HepG2 (cell line): ENCODE measurements around the gene FBLL1. TPM values are rescaled to one million over a fixed set of nuclear protein-coding genes. Genes with fewer than 3 reads are reported as not detected.

Experiments used
- AGO1 ChIP-seq: fragments of 200-400 bp; formaldehyde crosslinking; IDR thresholded peaks from 2 replicates; pipeline ENCODE4 v1.6.1; 2017; ENCODE audit warnings: mild to moderate bottlenecking, low read depth, low read length, moderate library complexity; ENCODE audit not compliant: poor library complexity, severe bottlenecking
- HNF4G ChIP-seq, 2 experiments: sonication (generic) in 1 of 2; formaldehyde crosslinking in 1 of 2; IDR thresholded peaks; 2 replicates each; pipeline versions ENCODE4 v1.4.0 to v1.6.1; 2011 to 2020; ENCODE audit warnings: borderline replicate concordance in 2 of 2, low read depth in 2 of 2, mild to moderate bottlenecking in 2 of 2, low read length in 1 of 2, missing genetic modification reagents in 1 of 2, moderate library complexity in 1 of 2
- MAF1 ChIP-seq: sonication (generic); formaldehyde crosslinking; IDR thresholded peaks from 2 replicates; pipeline ENCODE4 v1.5.0; 2020; ENCODE audit warnings: missing genetic modification reagents, borderline replicate concordance
- NCOA1 ChIP-seq: sonication (generic); formaldehyde crosslinking; IDR thresholded peaks from 2 replicates; pipeline ENCODE4 v1.9.0; 2021; ENCODE audit warnings: missing genetic modification reagents
- PAXIP1 ChIP-seq: sonication (generic); formaldehyde crosslinking; conservative IDR thresholded peaks from 2 replicates; pipeline ENCODE4 v1.4.0; 2020; ENCODE audit warnings: mild to moderate bottlenecking, missing genetic modification reagents, moderate library complexity
- PRDM10 ChIP-seq: sonication (generic); formaldehyde crosslinking; IDR thresholded peaks from 2 replicates; pipeline ENCODE4 v1.4.0; 2020; ENCODE audit warnings: low read depth, missing genetic modification reagents
- SMAD9 ChIP-seq: sonication (generic); formaldehyde crosslinking; IDR thresholded peaks from 2 replicates; pipeline ENCODE4 v1.5.1; 2020; ENCODE audit warnings: mild to moderate bottlenecking, missing genetic modification reagents
- ZBTB26 ChIP-seq: IDR thresholded peaks from 2 replicates; pipeline ENCODE4 v1.6.1; 2016; ENCODE audit warnings: missing compliant biosample characterization, missing genetic modification reagents, borderline replicate concordance
- ZNF225 ChIP-seq: sonication (generic); formaldehyde crosslinking; IDR thresholded peaks from 2 replicates; pipeline ENCODE4 v1.4.0; 2020; ENCODE audit warnings: mild to moderate bottlenecking, missing genetic modification reagents
- ZNF280B ChIP-seq: sonication (generic); formaldehyde crosslinking; IDR thresholded peaks from 2 replicates; pipeline ENCODE4 v1.5.0; 2020; ENCODE audit warnings: missing genetic modification reagents, mild to moderate bottlenecking, borderline replicate concordance
- ZNF343 ChIP-seq: sonication (generic); formaldehyde crosslinking; IDR thresholded peaks from 2 replicates; pipeline ENCODE4 v1.4.0; 2020; ENCODE audit warnings: mild to moderate bottlenecking, missing genetic modification reagents
- ZNF460 ChIP-seq: sonication (generic); formaldehyde crosslinking; IDR thresholded peaks from 2 replicates; pipeline ENCODE4 v1.5.1; 2020; ENCODE audit warnings: missing genetic modification reagents, mild to moderate bottlenecking, borderline replicate concordance
- ZNF549 ChIP-seq: sonication (generic); formaldehyde crosslinking; IDR thresholded peaks from 2 replicates; pipeline ENCODE4 v1.5.0; 2020; ENCODE audit warnings: missing genetic modification reagents
- ZNF562 ChIP-seq: sonication (generic); formaldehyde crosslinking; IDR thresholded peaks from 2 replicates; pipeline ENCODE4 v1.8.0; 2022; ENCODE audit warnings: missing genetic modification reagents, borderline replicate concordance
- ZNF720 ChIP-seq: sonication (generic); formaldehyde crosslinking; IDR thresholded peaks from 2 replicates; pipeline ENCODE4 v1.4.0; 2020; ENCODE audit warnings: missing genetic modification reagents
- polyA plus RNA-seq, 8 experiments: library from polyadenylated mRNA; depleted of rRNA in 3 of 8; stranded (reverse) in 7 of 8; unstranded in 1 of 8; fragments of >200 nt; fragmentation: Illumina TruSeq in 4 of 8; extraction: Trizol in 4 of 8; gene quantifications; 2 replicates each; pipeline versions ENCODE4 v1.2.1 to v1.2.3, GENCODE V29; 2011 to 2016; ENCODE audit warnings: low read depth in 4 of 8, missing spikeins in 1 of 8, mixed read lengths in 1 of 8; ENCODE audit not compliant: insufficient read depth in 1 of 8
- total RNA-seq, 5 experiments: library from RNA; depleted of rRNA; stranded (reverse); fragments of >200 nt; fragmentation: Illumina TruSeq; extraction: Trizol; gene quantifications; 2 replicates each; pipeline ENCODE4 v1.2.3, GENCODE V29; 2016; ENCODE audit warnings: low read depth in 1 of 5

The FBLL1 gene
- total and polyA plus RNA-seq, 2 of the 13 experiments (the other 11 are each of a cell fraction or from before 2014, with no cell fraction given) = 0.17 to 0.18 TPM

- no peak for TF ChIP-seq ZNF280B (CRISPR knock-in tag)
- TF ChIP-seq SMAD9 (CRISPR knock-in tag) = no peak
- TF ChIP-seq ZNF549 (CRISPR knock-in tag) = no peak
- TF ChIP-seq PAXIP1 (CRISPR knock-in tag) = peak; percentile 76
- peak; percentile 75; the same call in 1 of the 2 replicates for TF ChIP-seq ZBTB26
- peak; percentile 70; the same call in 1 of the 2 replicates for TF ChIP-seq PRDM10 (CRISPR knock-in tag)
- TF ChIP-seq NCOA1 (CRISPR knock-in tag) = no peak
- peak; percentile 13; the same call in 1 of the 2 replicates for TF ChIP-seq MAF1
- no peak for TF ChIP-seq AGO1
- TF ChIP-seq ZNF460 (CRISPR knock-in tag) = no peak
- TF ChIP-seq HNF4G (IDR thresholded peaks at IDR 0.05; ENCODE audit: borderline replicate concordance, low read depth, low read length) = no peak
- no peak for TF ChIP-seq HNF4G (CRISPR knock-in tag; IDR thresholded peaks at IDR 0.05; ENCODE audit: borderline replicate concordance, low read depth)
- TF ChIP-seq ZNF343 (CRISPR knock-in tag) = no peak
- no peak for TF ChIP-seq ZNF562 (CRISPR knock-in tag)
- TF ChIP-seq ZNF720 (CRISPR knock-in tag) = no peak
- TF ChIP-seq ZNF225 = no peak; the same call in 1 of the 2 replicates
These were observed 50.6 kb downstream of the FBLL1 start (continued) for GRCh38 chr5:168579488-168580226.
